HG02938 (cell line): ENCODE measurements around the gene CSRNP3.

Experiments
- ATAC-seq: cut with Tn5 transposase; IDR thresholded peaks from one replicate; pipeline ENCODE4 v1.9.1; 2021; ENCODE audit warnings: mild to moderate bottlenecking, moderate library complexity; ENCODE audit not compliant: unreplicated experiment

Gene CSRNP3

DNA sequence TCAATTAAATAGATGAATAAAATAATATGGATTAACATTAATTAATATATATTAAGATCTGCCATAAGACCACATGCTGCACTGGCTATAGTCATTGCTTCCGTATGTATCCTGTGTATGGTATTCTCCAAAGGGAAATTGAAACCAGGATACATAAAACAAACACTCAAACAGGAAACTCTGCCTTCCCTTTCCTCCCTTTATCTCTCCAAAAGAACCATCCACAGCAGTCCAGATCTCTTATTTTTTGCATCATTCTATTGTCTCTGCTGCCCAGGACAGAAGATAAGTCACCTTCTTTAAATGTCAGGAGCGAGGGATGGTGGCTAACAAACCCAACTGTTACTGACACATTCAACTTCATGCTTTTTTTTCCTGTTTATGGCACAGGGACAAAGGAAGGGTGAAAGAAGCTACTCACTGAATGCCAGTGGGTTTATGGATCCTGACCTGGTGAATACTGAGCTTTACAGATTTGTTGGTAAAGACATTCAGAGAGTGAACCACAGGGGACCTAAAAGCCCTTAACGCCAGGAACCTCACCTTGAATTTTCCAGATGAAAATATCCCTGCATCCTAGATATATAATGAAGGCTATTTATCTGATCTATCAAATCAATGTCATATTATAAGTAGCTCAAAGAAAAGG lies 67.5 kb downstream of the CSRNP3 start:
- ATAC-seq, result no peak

DNA sequence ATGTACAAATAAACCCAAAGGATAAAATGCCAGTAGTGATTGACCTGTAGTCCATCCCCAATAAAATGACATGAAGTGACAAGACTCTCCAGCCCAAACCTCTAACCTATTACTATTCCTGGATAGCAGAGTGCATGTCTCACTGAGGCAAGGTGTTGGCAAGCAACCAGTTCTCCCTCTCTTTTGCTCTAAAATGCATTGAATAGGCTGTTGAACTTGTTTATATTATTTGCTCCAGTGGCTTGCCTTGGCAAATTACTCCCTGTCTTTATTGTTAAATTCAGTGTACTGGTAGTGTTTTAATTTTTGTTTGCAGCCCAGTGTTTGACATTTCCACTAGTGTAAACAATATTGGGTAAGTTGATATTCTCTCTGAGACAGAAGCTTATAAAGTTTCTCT lies 70.5 kb downstream of the CSRNP3 start:
- no peak for ATAC-seq

DNA sequence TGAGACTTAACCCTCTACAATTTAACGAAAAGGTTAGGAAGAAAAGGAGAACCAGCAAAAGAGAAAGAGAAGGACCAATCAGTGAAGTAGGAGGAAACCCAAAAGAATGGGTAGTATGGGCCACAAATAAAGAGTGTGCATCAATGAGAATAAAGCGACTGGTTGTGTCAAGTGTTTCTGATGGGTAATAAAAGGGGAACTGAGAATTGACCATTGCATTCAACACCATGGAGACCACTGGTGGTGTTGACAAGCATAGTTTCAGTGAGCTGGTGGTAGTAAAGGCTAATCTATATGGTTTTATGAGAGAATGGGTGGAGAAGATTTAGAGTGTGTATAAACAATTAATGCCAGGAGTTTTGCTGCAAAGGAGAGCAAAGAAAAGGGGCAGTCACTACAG lies 75.4 kb downstream of the CSRNP3 start:
- peak; percentile 97 for ATAC-seq

DNA sequence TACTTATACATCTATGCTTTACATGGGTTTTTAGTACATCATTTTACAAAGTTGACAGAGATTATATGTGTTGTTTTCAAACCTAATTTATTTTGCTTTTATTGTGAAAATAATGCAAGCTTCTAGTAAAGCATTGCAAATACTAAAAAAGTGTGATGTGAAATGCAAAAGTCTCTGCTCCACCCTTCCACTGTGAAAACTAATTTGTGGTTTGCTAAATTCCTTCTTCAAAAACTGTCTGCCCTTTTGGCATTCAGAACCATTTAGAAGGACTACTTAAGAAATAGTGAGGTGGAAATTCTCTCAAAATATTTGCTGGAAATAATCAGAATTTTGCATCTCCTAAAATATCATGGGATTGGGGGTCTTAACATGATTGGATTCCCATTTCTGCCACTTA lies 78.4 kb downstream of the CSRNP3 start:
- no peak for ATAC-seq

DNA sequence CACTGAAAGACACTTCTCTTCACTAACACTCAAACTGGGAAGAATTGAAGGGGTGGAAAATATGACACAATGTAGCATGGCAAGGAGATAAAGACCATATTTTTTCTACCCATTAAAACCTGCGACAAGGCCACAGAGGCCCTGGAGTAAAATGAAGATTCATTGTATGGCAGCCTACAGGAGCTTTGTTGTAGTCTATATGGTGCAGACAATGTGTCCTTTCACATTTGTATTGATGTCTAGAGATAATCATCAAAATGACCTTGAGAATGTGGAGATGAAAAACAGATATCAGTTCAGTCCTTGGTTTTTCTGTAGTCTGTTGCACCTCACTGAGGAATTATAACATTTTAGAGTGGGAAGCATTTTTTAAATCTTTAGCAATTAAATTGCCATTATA lies 80.1 kb downstream of the CSRNP3 start:
- no peak for ATAC-seq

- ATAC-seq, result no peak
Observed at GRCh38 chr2:165558832-165559231, 89.3 kb downstream of the CSRNP3 start.

GRCh38 chr2:165560377-165560988 lies 91.0 kb downstream of the CSRNP3 start:
- no peak for ATAC-seq

- ATAC-seq, result no peak
Observed at GRCh38 chr2:165561516-165561915, 92.0 kb downstream of the CSRNP3 start.

- ATAC-seq, result no peak
Observed at GRCh38 chr2:165562233-165562632, 92.7 kb downstream of the CSRNP3 start.

GRCh38 chr2:165563468-165564225 lies 94.1 kb downstream of the CSRNP3 start:
- no peak for ATAC-seq

- no peak for ATAC-seq
Observed at GRCh38 chr2:165566008-165566407, 96.5 kb downstream of the CSRNP3 start.

DNA sequence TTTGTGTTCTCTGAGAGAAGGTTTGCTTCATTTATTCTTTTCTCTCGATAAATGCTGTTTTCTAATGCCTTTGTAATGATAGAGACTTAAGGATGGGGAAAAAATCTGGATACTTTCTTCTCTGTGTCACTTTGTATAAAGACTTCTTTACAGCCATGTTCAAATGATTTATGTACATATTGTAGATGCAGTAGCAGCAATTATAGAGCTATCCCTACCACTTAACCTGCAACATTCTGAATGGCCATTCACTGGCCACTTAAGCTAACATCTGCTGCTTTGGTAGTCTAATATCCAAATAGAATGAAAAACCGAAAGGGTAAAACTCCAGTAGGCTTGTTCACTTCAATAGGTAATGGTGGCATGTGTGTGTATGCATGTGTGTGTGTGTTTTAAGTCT lies 97.8 kb downstream of the CSRNP3 start:
- ATAC-seq, result no peak

- ATAC-seq, result no peak
Observed at GRCh38 chr2:165568361-165568760, 98.9 kb downstream of the CSRNP3 start.

- no peak for ATAC-seq
Observed at GRCh38 chr2:165571477-165571876, 102.0 kb downstream of the CSRNP3 start.

DNA sequence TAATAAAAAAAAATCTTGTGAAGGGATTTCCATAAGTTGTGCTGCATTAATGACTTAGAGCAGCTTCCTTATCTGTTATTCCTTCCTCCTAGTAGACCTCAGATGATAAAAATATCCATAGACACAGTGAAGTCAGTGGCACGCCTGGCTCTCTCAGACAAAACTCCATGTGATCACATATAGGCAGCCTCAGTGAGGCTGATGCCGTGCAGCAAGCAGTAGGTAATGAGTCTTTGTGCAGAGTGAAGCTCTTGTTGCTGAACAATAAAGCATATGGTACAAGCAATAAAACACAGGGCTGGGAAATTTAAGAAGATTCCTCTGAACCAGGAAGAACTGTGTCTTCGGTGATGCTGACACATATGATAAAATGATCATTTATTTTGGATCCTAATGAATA lies 102.7 kb downstream of the CSRNP3 start:
- ATAC-seq, result no peak

GRCh38 chr2:165573534-165574461 lies 104.3 kb downstream of the CSRNP3 start:
- ATAC-seq, result no peak

DNA sequence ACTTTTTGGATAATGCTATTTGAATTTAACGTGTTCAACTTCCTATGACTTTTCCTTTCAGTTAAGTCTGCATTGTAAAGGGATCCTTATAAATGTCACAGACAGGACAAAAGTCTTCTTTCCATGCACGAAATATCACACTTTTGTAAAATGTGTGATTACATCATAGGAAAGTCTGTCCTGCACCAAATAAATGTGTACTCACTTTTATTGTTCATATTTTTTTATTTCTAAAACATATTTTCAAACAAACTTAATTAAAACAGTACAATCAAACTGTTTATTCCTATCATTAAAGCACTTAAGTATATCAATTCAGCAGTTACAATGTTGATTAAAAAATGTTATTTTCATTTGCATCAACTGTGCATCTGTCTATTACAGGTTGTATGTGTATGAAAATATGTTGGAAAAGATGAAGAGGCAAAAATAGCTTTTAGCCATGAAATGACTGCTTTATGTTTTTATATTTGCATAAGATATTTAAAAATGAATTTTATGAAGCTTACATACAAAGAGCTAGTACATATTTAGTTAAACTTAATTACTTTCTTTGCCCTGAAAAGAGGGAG lies 105.6 kb downstream of the CSRNP3 start:
- ATAC-seq, result no peak

DNA sequence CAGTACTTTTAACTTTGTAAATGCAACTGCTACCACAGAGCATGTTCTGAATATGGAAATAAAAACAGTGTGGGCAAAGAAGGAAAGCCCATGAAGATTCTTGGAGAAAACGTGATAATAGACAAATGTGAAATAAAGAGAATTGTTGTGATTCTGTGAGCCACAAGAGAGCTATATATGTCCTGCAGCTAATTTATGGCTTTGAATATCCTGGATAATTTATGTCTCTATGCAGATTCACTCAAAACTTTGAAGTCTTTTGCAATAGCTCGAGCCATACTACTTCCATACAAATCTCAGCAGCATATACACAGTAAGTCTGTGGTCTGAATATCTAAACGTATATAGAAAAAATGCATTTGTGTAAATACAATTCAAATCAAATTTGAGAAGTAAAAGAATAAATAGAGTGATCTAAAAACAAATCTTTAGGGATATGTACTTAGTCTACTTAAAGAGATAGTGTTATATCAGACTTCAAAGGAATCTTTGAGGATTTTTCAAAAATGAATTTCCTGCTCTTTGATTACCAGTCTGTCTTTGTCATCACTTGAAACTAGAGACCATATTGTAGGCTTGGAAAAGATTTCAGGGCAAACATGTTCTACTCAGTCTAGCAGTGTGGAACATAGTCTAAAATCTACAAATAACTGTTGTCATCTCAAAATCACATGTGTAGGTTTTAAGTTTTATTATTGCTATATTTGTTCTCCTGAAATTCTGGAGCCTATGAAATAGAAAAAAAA lies 107.1 kb downstream of the CSRNP3 start:
- ATAC-seq, result no peak

DNA sequence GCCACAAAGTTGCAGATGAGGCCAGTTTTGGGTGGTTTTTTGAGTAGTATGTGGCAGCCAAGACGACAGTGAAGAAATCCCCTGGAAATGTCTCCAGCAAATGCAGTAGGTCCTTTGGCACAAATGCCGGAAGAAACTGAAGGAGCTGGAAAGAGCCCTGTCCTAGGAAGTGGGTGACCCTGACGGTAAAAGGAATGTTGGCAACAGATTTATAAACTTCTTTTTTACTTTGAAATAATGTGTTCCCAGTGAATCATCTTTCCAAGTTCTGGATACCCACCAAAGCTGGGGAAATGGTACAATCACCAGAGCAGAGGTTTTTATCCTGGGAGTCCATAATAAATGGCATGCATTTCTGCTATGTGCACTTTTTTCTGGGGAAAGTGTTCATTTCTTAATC lies 112.9 kb downstream of the CSRNP3 start:
- no peak for ATAC-seq

- ATAC-seq, result no peak
Observed at GRCh38 chr2:165582863-165583506, 113.5 kb downstream of the CSRNP3 start.
